IPS DF 19.7 (cell line): ENCODE data around the gene ATRN.
"Not testable (repeated sequence)": the region's sequence is repeated elsewhere in the genome, so short reads cannot be mapped to it uniquely, and the experiment has no call there.

ENCODE experiments used
- DNase-seq: peaks from one replicate; pipeline ENCODE4 v3.0.0-alpha.2; 2013; ENCODE audit warnings: low read depth, low spot score

ATRN gene

DNA sequence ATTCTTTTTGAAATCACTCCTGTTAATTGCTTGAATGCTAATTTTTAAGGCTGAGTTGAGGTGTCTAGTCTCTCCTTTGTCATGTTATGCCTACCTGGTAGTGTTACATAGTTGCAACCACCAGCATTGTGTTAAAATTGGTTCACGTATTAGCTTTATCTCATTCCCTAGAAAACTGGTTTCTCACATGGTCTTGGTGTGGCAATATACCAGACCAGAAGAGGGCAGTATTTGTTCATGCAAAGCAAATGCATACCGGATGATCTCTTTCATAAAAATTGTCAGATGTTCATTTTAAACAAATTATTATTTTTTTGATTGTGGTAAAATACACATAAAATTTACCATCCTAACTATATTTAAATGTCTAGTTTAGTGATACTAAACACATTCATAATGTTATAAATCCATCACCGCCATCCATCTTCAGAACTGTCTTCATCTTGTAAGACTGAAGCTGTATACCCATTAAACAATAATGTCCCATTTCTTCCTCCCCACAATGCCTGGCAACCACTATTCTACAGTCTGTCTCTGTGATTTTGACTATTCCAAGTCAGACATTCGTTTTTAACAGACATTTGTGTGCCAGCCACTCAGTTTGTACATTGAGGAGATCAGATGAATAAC is 92.8 kb downstream of the ATRN start:
- DNase-seq: no peak

DNA sequence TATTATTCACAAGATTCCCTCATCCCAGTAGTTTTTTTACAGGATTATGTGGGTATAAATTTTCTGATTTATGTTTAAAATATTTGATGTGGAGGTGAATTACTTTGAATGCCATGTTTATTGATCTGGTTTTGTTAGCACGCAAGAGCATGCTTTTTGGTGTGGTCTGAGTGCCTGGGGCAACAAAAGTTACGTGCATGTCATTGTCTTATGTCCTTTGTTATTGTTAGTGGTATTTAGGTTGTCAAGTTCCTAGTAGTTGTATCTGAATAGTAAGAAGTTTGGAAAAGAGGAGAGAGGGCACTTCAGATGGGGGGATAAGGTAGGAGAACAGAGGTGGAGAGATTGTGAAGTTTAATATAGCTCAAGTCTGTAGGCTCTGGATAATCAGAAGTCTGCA is 95.0 kb downstream of the ATRN start:
- DNase-seq: no peak

DNA sequence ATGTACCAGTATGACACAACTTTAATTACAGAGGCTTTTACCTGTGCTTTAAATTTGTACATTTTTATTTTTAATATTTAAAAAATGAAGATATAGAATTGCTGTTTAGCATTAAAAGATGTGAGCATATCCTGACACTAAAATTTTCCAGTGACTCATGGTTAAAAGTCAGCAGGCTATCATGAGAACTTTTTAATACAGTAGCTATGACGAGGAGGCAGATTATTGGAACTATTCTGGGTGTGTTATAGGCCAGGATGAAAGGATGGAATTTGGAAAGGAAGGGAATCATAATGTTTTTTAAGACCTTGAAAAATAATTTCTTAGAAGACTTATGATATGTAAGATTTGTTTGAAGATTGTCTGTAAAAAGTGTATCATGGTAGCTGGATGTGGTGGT is 101.3 kb downstream of the ATRN start:
- no peak for DNase-seq

DNA sequence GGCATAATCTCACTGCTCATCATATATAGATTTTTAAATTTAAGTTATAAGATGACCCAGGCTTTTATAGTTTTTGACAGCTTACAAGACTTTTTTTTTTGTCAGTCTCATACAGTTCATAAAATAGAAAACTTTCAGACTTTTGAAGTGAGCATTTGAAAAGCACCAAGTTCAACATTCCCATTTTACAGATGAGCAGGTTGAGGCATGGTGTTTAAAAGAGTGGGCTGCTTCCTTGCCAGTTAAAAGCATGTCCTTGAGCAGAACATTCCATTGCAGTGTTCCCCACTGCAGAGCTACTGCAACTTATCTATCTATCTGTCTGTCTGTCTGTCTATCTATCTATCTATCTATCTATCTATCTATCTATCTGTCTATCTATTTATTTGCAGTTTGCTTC is 105.5 kb downstream of the ATRN start:
- no peak for DNase-seq

DNA sequence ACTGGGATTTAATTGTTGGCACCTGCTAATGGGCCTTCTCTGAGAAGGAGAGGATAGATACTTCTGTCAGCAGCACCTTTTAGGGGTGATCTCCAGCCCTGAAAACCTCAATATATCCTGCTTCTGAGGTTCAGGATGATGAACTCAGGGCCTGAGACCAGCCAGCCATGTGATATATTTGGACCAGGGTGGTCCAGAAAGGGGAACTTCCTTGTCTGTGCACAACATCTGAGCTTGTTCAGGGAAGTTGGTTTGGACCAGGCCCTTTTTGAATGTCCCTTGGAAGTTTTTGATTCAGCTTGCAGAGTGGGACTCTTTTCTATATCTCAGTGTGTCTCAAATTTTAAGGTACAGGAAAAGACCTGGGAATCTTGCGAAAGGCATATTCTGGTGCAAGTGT is 106.5 kb downstream of the ATRN start:
- no peak for DNase-seq

DNA sequence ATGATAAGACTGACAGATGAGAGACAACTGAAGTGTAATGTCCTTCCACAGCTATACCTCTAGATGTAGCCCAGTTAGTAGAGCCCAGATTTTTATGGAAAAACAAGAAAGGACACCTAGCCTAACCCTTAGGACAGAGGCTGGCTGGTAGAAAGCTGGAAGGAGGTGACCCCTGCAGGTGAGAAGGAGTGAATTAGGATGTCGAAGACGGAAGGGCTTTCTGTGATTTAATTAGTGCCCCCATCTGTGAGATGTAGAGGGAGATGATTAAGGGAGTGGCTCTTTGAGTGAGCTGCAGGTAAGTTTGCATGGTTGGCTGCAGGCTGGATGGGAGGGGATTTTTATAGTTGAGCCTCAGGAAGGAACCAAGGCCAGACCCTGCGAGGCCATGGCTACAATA is 109.6 kb downstream of the ATRN start:
- DNase-seq: peak; percentile 17

DNA sequence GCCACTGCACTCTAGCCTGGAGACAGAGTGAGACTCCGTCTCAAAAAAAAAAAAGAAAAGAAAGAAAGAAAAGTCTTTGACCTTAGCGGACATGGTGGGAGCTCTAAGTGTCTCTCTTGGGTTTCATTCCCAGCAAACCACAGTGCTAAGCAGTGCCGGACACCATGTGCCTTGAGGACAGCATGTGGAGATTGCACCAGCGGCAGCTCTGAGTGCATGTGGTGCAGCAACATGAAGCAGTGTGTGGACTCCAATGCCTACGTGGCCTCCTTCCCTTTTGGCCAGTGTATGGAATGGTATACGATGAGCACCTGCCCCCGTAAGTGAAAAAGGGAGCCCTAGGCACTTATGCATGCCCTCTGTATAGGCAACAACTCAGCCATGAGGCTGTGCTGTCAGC is 112.9 kb downstream of the ATRN start:
- DNase-seq: no peak

DNA sequence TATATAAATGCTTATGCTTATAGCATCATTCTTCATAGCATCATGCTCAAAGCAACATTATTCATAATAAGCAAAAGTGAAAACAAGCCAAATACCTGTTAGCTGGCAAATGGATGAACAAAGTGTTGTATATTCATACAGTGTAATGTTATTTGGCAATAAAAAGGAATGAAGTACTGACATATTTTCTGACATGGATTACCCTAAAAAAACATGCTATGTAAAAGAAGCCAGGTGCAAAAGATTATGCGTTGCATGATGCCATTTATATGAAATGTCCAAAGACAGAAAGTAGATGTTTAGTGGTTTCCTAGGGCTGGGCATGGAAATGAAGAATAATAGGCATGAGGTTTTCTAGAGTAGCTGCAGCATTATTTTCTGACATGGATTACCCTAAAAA is 115.3 kb downstream of the ATRN start:
- DNase-seq: no peak

DNA sequence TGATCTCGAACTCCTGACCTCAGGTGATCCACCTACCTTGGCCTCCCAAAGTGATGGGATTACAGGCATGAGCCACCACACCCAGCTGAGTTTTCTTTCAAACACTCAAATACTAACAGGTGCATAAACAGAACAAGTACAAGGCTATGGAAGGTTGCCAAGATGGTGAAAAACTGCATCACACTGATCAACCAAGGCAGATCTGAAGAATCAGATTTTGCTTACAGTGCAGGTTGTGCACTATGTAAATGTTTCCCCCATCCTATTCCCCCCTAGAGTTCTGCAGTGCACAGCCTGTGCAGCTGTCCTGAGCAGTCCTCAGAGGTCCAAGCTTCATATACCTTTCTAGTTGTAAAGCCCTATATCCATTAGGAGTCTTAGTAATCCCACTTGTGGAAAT is 119.3 kb downstream of the ATRN start:
- no peak for DNase-seq

DNA sequence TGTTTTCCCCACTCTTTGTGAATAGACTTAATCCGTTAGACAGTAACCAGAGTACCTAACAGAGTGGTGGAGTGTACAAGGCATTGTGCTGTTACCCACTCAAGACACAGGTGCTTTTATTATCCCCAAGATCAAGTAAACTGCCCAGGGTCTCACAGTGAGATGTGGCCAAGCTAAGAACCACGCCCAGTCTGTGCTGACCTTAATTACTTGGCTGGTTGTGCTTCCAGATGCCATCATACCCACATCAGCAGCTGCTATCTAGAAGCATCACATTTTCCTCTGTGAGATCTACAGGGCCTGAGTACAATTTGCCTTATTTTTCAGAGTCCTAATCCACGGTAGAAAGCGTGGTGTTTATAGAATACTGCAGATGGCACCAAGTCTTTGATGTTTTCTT is 122.1 kb downstream of the ATRN start:
- no peak for DNase-seq

DNA sequence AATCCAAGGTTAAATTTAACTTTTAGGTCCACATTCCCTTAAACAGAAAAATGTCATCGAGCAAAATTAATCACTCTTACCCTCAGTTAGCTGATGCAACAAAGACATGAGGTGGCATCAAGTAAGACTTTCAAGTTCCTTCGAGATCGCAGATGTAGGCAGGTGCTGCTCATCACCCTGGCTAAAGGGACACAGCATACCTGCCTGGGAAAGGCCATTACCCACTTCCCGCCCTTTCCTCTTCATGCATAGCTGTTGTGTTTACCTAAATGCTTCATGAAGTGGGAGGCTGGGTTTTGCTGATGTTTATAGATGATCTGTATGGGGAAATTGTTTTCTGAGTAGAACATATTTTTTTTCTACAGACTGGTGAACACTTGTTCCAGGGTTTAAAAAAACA is 124.7 kb downstream of the ATRN start:
- no peak for DNase-seq

DNA sequence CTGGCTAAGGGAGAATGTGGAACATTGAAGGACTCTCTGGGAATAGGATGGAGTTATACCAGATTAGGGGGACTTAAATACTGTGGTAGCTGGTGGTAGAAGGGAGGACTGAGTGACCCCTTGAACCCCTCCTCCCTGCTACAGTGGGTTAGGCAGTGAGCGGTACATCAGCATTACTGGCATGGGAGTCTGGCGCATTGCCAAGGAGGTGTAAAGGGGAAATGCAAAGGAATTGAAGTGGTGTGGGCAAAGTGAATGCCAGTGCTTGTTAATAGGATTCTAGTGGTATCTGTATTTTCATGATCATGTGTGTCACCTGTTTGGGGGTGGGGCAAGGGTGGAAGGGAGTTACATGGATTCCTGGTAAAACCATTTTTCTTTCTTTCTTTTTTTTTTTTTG is 132.3 kb downstream of the ATRN start:
- no peak for DNase-seq

DNA sequence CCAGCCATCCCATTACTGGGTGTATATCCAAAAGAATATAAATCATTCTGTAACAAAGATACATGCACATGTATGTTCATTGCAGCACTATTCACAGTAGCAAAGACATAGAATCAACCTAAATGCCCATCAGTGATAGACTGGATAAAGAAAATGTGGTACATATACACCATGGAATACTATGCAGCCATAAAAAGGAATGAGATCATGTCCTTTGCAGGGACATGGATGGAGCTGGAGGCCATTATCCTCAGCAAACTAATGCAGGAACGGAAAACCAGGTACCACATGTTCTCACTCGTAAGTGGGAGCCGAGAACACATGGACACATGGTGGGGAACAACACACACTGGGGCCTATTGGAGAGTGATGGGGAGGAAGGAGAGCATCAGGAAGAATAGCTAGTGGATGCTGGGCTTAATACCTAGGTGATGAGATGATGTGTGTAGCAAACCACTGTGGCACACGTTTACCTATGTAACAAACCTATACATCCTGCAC is 134.6 kb downstream of the ATRN start:
- DNase-seq: not testable (repeated sequence)

DNA sequence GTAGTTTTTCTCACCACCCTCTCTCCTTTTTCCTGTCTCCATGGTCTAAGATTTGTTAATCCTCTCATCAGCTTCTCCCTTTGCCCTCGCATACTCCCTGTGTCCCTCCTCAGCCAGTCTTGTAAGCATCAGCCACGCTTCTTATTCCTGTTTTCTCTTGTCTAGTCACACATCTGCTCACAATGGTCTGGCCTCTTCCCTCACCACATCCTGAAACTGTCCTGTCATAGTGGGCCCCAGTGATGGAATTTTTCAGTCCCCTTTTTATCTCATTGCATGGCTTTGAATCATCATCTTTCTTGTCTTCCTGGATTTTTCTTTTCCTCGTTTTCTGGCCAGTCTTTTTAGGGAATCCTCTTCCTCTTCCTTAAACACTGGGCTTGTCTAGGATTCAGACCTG is 135.2 kb downstream of the ATRN start:
- no peak for DNase-seq

DNA sequence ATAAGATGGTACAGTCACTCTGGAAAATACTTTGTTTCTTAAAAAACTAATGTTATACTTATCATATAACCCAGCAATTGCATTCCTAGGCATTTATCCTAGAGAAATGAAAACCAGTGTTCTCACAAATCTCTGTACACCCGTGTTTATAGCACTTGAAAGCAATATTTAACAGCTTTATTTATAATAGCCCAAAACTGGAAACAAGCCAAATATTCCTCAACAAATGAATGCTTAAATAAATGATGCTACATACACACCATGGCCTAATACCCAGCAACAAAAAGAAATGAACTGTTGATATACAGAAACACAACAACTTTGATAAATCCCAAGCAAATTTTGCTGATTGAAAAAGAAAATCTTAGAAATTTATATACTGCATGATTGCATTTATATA is 141.1 kb downstream of the ATRN start:
- no peak for DNase-seq

DNA sequence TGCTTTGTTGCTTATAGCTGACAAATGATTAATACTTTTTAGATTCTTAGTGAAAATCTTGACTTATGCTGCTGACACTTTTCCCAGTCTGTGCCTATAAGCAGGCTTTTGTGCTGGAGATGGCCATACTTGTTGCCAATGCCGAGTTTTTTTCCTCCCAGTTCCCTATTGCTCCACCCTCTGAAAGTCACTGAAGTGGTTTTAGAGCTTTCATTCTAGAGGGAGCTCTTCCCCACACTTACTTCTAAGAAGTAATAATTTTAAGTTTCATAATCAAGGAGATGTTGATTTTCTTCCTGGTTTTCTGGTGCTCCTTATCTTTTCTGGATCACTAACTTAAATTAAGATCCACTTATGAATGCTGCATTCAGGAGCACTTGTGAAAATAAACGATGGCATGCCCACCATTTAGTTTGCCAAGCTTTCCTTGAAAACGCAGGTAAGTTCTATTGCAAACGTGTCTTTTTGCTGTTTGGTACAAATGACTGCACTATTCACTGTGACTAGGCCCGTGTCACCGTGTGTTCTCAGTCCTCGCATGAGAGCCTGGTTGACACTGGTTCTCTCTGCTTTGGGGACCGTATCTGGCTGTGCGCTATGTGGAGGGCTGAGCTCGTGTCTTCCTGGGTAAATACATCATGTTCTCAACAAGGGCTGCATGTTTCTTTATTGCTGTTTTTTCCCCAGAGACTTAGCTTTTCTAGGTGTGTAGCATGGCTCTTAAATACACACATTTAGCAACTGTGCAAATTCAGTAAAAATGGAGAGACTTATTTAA is 142.2 kb downstream of the ATRN start:
- DNase-seq: no peak

DNA sequence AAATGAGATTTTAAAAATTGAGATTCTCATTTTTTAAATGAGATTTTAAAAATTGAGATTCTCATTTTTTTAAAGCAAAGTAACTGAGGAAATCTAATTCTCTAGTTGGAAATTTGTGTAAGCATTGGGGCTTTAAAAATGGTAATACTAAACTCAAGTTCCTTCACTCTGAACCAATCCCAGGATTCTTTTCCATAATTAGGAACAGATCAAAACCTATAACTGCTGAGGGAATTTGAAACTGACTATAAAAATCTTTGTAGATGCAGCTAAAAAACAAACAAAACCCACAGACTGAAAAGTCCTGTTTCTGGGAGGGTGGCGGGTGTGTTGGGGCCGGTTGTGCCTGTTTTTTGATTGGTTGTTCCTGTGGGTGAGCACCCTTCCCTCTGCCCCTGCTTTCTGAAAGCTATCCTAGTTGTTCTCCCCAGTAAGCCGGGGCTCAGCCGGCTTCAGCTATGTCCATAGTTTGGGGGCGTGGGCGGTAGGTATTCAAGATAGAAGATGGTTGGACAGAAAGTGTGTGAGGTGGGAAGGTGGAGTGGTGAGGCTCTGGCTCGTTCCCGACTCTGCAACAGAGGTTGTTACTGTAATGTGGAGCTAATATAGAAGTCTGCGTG is 143.1 kb downstream of the ATRN start:
- no peak for DNase-seq

DNA sequence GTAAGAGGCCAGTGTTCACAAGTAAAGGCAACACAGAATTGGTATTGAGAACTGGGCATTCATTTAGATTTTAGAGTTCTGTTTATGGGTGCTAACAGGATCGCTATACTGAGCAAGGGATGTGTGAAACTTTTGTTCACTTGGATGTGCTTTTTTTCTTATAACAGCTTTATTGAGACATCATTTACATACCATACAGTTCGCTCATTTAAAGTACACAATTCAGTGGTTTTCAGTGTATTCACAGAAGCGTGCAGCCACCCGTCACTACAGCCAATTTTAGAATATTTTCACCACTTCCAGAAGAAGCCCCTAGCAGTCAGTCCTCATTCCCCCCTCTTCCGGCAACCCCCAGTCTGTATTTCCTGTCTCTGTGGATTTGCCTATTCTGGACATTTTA is 143.6 kb downstream of the ATRN start:
- no peak for DNase-seq

DNA sequence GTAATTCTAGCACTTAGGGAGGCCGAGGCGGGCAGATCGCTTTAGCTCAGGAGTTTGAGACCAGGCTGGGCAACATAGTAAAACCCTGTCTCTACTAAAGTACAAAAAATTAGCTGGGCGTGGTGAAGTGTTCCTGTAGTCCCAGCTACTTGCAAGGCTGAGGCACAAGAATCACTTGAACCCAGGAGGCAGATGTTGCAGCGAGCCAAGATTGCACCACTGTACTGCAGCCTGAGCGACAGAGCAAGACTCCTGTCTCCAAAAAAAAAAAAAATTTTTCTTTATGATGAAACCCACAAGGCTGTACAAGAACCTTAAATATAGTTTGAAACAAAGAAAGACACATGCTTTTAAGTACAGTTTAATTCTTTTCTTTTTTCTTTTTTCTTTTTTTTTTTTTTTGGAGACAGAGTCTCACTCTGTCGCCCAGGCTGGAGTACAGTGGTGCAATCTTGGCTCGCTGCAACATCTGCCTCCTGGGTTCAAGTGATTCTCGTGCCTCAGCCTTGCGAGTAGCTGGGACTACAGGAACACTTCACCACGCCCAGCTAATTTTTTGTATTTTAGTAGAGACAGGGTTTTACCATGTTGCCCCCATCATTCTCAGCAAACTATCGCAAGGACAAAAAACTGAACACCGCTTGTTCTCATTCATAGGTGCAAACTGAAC is 144.5 kb downstream of the ATRN start:
- not testable (repeated sequence) for DNase-seq

DNA sequence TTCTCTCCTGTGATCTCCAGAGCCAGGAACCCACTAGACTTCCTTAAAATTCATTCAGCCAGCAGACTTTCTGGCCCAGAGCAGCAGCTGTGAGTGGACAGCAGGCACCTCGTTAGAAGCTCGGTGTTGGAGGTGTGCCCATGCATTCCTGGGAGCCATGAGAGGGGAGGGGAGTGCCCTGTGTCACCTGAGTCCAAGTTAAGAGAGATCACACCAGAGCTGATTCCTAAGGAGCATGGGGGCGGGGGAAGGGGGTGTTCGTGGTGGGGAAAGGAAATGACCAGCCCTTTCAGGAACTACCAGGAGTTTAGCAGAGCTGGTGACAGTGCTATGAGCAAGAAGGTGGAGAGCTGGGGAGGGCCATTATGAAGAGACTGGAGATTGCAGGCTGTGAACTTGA is 145.4 kb downstream of the ATRN start:
- DNase-seq: peak; percentile 45

DNA sequence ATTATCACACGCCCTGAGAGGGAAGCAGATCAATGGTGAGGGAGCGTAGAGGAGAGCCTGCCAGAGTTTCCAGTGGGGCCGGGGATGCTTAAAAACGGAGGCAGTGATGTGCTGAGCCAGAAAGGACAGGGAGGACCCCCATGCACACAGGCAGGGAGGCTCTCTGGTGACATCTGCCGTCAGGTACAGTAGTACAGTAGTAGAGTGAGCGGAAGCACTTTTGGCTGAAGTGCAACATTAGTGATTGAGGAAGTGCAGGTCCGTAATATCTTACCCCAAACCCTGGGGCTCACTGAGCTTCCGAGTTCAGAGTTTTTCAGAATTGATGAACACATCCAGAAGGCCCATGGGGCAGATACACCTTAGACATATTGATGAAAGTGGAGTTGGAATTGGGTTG is 150.3 kb downstream of the ATRN start:
- no peak for DNase-seq

DNA sequence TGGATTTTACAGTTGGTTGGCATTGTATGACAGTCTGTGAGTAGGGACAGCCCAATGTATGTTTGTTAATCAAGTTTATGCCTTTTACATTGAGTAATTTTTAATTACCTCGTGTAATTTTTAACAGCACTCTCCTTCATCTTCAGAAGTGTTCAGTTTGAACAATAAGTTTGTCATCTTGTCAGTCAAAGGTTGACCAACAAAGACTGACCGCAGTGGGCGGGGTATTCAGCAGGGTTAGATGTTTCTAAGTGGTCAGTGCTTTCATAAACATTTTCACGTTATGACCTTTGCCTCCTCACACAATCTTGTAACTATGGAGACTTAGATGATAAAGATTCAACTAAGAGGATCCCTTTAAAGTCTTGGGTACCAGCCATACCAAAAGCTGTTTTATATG is 151.6 kb downstream of the ATRN start:
- no peak for DNase-seq
